ENCODE measurements around the gene NUDT8. TPM values are rescaled to one million over a fixed set of nuclear protein-coding genes. Genes with fewer than 3 reads are reported as not detected.

The NUDT8 gene
- polyA plus RNA-seq, 2 of the 4 experiments (the other 2 are of a cell fraction), result 1.8 to 5.6 TPM

GRCh38 chr11:67608486-67608885 lies 21.3 kb downstream of the NUDT8 start (continued):
- no peak for TF ChIP-seq JUN (IDR thresholded peaks at IDR 0.05)
- TF ChIP-seq, protein P1, sequence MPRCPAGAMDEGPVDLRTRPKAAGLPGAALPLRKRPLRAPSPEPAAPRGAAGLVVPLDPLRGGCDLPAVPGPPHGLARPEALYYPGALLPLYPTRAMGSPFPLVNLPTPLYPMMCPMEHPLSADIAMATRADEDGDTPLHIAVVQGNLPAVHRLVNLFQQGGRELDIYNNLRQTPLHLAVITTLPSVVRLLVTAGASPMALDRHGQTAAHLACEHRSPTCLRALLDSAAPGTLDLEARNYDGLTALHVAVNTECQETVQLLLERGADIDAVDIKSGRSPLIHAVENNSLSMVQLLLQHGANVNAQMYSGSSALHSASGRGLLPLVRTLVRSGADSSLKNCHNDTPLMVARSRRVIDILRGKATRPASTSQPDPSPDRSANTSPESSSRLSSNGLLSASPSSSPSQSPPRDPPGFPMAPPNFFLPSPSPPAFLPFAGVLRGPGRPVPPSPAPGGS (IDR thresholded peaks at IDR 0.05), result no peak

- no peak for TF ChIP-seq CEBPB (IDR thresholded peaks at IDR 0.05)
- TF ChIP-seq, protein P2, sequence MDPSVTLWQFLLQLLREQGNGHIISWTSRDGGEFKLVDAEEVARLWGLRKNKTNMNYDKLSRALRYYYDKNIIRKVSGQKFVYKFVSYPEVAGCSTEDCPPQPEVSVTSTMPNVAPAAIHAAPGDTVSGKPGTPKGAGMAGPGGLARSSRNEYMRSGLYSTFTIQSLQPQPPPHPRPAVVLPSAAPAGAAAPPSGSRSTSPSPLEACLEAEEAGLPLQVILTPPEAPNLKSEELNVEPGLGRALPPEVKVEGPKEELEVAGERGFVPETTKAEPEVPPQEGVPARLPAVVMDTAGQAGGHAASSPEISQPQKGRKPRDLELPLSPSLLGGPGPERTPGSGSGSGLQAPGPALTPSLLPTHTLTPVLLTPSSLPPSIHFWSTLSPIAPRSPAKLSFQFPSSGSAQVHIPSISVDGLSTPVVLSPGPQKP (IDR thresholded peaks at IDR 0.05; ENCODE audit: low read depth, low read length), result no peak
- TF ChIP-seq, protein P3, sequence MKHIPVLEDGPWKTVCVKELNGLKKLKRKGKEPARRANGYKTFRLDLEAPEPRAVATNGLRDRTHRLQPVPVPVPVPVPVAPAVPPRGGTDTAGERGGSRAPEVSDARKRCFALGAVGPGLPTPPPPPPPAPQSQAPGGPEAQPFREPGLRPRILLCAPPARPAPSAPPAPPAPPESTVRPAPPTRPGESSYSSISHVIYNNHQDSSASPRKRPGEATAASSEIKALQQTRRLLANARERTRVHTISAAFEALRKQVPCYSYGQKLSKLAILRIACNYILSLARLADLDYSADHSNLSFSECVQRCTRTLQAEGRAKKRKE (CRISPR knock-in tag; IDR thresholded peaks at IDR 0.05; ENCODE audit: low read depth), result no peak
- no peak for TF ChIP-seq MAZ (IDR thresholded peaks at IDR 0.05; ENCODE audit: borderline replicate concordance, low read depth, low read length)
- TF ChIP-seq RARB (CRISPR knock-in tag; IDR thresholded peaks at IDR 0.05), result no peak
- TF ChIP-seq, protein P4, sequence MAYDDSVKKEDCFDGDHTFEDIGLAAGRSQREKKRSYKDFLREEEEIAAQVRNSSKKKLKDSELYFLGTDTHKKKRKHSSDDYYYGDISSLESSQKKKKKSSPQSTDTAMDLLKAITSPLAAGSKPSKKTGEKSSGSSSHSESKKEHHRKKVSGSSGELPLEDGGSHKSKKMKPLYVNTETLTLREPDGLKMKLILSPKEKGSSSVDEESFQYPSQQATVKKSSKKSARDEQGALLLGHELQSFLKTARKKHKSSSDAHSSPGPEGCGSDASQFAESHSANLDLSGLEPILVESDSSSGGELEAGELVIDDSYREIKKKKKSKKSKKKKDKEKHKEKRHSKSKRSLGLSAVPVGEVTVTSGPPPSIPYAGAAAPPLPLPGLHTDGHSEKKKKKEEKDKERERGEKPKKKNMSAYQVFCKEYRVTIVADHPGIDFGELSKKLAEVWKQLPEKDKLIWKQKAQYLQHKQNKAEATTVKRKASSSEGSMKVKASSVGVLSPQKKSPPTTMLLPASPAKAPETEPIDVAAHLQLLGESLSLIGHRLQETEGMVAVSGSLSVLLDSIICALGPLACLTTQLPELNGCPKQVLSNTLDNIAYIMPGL (CRISPR knock-in tag; IDR thresholded peaks at IDR 0.05; ENCODE audit: borderline replicate concordance), result no peak
- TF ChIP-seq, protein P5, sequence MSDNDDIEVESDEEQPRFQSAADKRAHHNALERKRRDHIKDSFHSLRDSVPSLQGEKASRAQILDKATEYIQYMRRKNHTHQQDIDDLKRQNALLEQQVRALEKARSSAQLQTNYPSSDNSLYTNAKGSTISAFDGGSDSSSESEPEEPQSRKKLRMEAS (IDR thresholded peaks at IDR 0.05), result no peak
- no peak for TF ChIP-seq EHMT2 (IDR thresholded peaks at IDR 0.05; ENCODE audit: low read depth)
- peak overlapping the region; percentile 82 for H3K4me3 ChIP-seq
- peak overlapping the region; percentile 76 to 91 for H3K27ac ChIP-seq
- peak overlapping the region; percentile 93 for H3K4me2 ChIP-seq
- no peak for DNase-seq (ENCODE audit: low read depth in 1 of 2, low spot score in 1 of 2)
- 38% methylated on average over 9 of the region's 9 CpGs for WGBS (ENCODE audit: missing lambda C conversion rate)
- H3K9me3 ChIP-seq, result no peaks in the 10 kb centered on the region
- H3K4me1 ChIP-seq, result peaks cover 19% of the 10 kb centered on the region
- FAIRE-seq, result no peak
- ChIA-PET POLR2A (no interaction called here), CTCF (interaction anchor here (0.5 to 3.5 kb wide), 9 partner anchors 10 to 545 kb away, joined by 3 to 30 read pairs (median 5); partner anchors contain the start of genes GSTP1 and NUDT8)
- no peak for ATAC-seq
Observed at GRCh38 chr11:67607507-67607906, 22.2 kb downstream of the NUDT8 start.

GRCh38 chr11:67606492-67607295 lies 23.0 kb downstream of the NUDT8 start, which contains the start of gene NDUFV1:
NDUFV1 (plus strand) TSS chr11:67606936; CDS start chr11:67607005, 69 bp downstream.
- CTCF ChIA-PET, result interaction anchor here (0.7 to 3.5 kb wide), 4 partner anchors 9 to 23 kb away, joined by 4 to 30 read pairs (median 7); partner anchors contain the start of genes GSTP1 and NUDT8
- 6% methylated on average over 28 of the region's 69 CpGs for WGBS (ENCODE audit: missing lambda C conversion rate)
- TF ChIP-seq HOXB5 (CRISPR knock-in tag; IDR thresholded peaks at IDR 0.05) (no peak), MAZ (IDR thresholded peaks at IDR 0.05; ENCODE audit: borderline replicate concordance, low read depth, low read length) (no peak), PHF8 (IDR thresholded peaks at IDR 0.05; ENCODE audit: borderline replicate concordance, low read depth) (peak; percentile 74; the same call in 1 of the 2 replicates), POLR2AphosphoS2 (conservative IDR thresholded peaks at IDR 0.05; ENCODE audit: low read length) (no peak), KDM5A (IDR thresholded peaks at IDR 0.05) (peak; percentile 90), FOSL2 (IDR thresholded peaks at IDR 0.05) (no peak), FOSL2 (CRISPR knock-in tag; IDR thresholded peaks at IDR 0.05) (no peak), USF2 (IDR thresholded peaks at IDR 0.05) (0 out of 2 replicates have a peak, but pooled peaks have one; percentile 14), ZSCAN20 (CRISPR knock-in tag; IDR thresholded peaks at IDR 0.05) (no peak), FOSB (CRISPR knock-in tag; IDR thresholded peaks at IDR 0.05) (no peak), POLR2A (IDR thresholded peaks at IDR 0.05; ENCODE audit: low read length) (peak; percentile 73), BHLHE40 (IDR thresholded peaks at IDR 0.05; ENCODE audit: low read depth, low read length) (no peak), RNF2 (IDR thresholded peaks at IDR 0.05; ENCODE audit: borderline replicate concordance, low read depth) (no peak), SMC3 (IDR thresholded peaks at IDR 0.05) (peak; percentile 44; the same call in 1 of the 3 replicates), ESRRA (IDR thresholded peaks at IDR 0.05; ENCODE audit: borderline replicate concordance, low read length) (0 out of 2 replicates have a peak, but pooled peaks have one; percentile 25), EHF (CRISPR knock-in tag; IDR thresholded peaks at IDR 0.05) (no peak)
- TF ChIP-seq, protein P6, sequence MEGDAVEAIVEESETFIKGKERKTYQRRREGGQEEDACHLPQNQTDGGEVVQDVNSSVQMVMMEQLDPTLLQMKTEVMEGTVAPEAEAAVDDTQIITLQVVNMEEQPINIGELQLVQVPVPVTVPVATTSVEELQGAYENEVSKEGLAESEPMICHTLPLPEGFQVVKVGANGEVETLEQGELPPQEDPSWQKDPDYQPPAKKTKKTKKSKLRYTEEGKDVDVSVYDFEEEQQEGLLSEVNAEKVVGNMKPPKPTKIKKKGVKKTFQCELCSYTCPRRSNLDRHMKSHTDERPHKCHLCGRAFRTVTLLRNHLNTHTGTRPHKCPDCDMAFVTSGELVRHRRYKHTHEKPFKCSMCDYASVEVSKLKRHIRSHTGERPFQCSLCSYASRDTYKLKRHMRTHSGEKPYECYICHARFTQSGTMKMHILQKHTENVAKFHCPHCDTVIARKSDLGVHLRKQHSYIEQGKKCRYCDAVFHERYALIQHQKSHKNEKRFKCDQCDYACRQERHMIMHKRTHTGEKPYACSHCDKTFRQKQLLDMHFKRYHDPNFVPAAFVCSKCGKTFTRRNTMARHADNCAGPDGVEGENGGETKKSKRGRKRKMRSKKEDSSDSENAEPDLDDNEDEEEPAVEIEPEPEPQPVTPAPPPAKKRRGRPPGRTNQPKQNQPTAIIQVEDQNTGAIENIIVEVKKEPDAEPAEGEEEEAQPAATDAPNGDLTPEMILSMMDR (IDR thresholded peaks at IDR 0.05), result peak; percentile 36; the same call in 2 of the 3 replicates

More at GRCh38 chr11:67606492-67607295, 23.0 kb downstream of the NUDT8 start, which contains the start of gene NDUFV1:
- ATAC-seq (peak; percentile 95 to 99), FAIRE-seq (no peak), DNase-seq (ENCODE audit: low read depth in 1 of 2, low spot score in 1 of 2) (peak; percentile 69 to 92)
- Histone ChIP-seq H3K27ac (peak within 1 kb of the TSS; percentile 76 to 91), H3K4me1 (peaks cover 19% of the 10 kb centered on the region), H3K4me2 (peak within 1 kb of the TSS; percentile 93), H3K4me3 (peak within 1 kb of the TSS; percentile 82), H3K9me3 (no peaks in the 10 kb centered on the region)
- POLR2A ChIA-PET, result no interaction called here

Data from A549 (cell line).